ENCODE results near the gene KCTD19. TPM values are rescaled to one million over a fixed set of nuclear protein-coding genes. Genes with fewer than 3 reads are reported as not detected.

KCTD19 gene
- total RNA-seq, 1 experiment from 2014 or later = 1.1 TPM

GRCh38 chr16:67299269-67299668, 27.3 kb downstream of the KCTD19 start:
- no peak for ATAC-seq
- Mint-ChIP-seq H3K9me3 (no peaks in the 10 kb centered on the region), H3K4me1 (no peaks in the 10 kb centered on the region), H3K36me3 (no peaks in the 10 kb centered on the region), H3K27ac (no peak overlapping the region), H3K4me3 (no peak overlapping the region), H3K27me3 (ENCODE audit: low read depth) (peaks cover 27% of the 10 kb centered on the region)
- no peak for TF ChIP-seq MXD4 (CRISPR knock-in tag; IDR thresholded peaks at IDR 0.05; ENCODE audit: borderline replicate concordance)
- TF ChIP-seq OVOL2 (CRISPR knock-in tag; IDR thresholded peaks at IDR 0.05; ENCODE audit: borderline replicate concordance) = no peak
- TF ChIP-seq HMGA2 (CRISPR knock-in tag; IDR thresholded peaks at IDR 0.05) = no peak
- no peak for TF ChIP-seq FOXK1 (CRISPR knock-in tag; IDR thresholded peaks at IDR 0.05)
- no peak for TF ChIP-seq NR3C1 (CRISPR knock-in tag; conservative IDR thresholded peaks at IDR 0.05; ENCODE audit: low read depth)
- no peak for TF ChIP-seq ZNF263 (CRISPR knock-in tag; IDR thresholded peaks at IDR 0.05; ENCODE audit: low read depth)
- TF ChIP-seq FOXJ3 (CRISPR knock-in tag; IDR thresholded peaks at IDR 0.05; ENCODE audit: borderline replicate concordance) = no peak
- TF ChIP-seq CREB1 (CRISPR knock-in tag; IDR thresholded peaks at IDR 0.05) = no peak
- no peak for TF ChIP-seq SP1 (CRISPR knock-in tag; conservative IDR thresholded peaks at IDR 0.05)
- TF ChIP-seq, protein P1, sequence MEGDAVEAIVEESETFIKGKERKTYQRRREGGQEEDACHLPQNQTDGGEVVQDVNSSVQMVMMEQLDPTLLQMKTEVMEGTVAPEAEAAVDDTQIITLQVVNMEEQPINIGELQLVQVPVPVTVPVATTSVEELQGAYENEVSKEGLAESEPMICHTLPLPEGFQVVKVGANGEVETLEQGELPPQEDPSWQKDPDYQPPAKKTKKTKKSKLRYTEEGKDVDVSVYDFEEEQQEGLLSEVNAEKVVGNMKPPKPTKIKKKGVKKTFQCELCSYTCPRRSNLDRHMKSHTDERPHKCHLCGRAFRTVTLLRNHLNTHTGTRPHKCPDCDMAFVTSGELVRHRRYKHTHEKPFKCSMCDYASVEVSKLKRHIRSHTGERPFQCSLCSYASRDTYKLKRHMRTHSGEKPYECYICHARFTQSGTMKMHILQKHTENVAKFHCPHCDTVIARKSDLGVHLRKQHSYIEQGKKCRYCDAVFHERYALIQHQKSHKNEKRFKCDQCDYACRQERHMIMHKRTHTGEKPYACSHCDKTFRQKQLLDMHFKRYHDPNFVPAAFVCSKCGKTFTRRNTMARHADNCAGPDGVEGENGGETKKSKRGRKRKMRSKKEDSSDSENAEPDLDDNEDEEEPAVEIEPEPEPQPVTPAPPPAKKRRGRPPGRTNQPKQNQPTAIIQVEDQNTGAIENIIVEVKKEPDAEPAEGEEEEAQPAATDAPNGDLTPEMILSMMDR (IDR thresholded peaks at IDR 0.05) = no peak
- TF ChIP-seq FOXP4 (CRISPR knock-in tag; IDR thresholded peaks at IDR 0.05) = no peak
- no peak for TF ChIP-seq IRF2 (CRISPR knock-in tag; IDR thresholded peaks at IDR 0.05; ENCODE audit: borderline replicate concordance, low read depth)
- TF ChIP-seq TEAD1 (CRISPR knock-in tag; IDR thresholded peaks at IDR 0.05) = no peak
- TF ChIP-seq GRHL2 (CRISPR knock-in tag; IDR thresholded peaks at IDR 0.05; ENCODE audit: insufficient replicate concordance, severe bottlenecking) = no peak
- TF ChIP-seq IRF1 (CRISPR knock-in tag; IDR thresholded peaks at IDR 0.05) = no peak
- TF ChIP-seq AFF4 (CRISPR knock-in tag; IDR thresholded peaks at IDR 0.05; ENCODE audit: borderline replicate concordance) = no peak
- CTCF ChIA-PET = interaction anchor here (0.6 to 6.8 kb wide), 2 partner anchors 14 to 407 kb away, joined by 3 to 51 read pairs; no protein-coding TSS in a partner anchor
- POLR2A ChIA-PET = no interaction called here
- DNase-seq (ENCODE audit: low spot score) = no peak

GRCh38 chr16:67298277-67298676, 28.3 kb downstream of the KCTD19 start:
- no peaks in the 10 kb centered on the region for H3K36me3 Mint-ChIP-seq
- peaks cover 37% of the 10 kb centered on the region for H3K27me3 Mint-ChIP-seq (ENCODE audit: low read depth)
- no peak overlapping the region for H3K4me3 Mint-ChIP-seq
- DNase-seq (ENCODE audit: low spot score) (no peak), ATAC-seq (no peak)
- TF ChIP-seq ATF3 (CRISPR knock-in tag; conservative IDR thresholded peaks at IDR 0.05) (no peak), ZNF532 (CRISPR knock-in tag; IDR thresholded peaks at IDR 0.05; ENCODE audit: borderline replicate concordance) (no peak)
- no peaks in the 10 kb centered on the region for H3K9me3 Mint-ChIP-seq
- H3K27ac Mint-ChIP-seq = no peak overlapping the region
- ChIA-PET CTCF (interaction anchor here (1.1 to 6.8 kb wide), 2 partner anchors 13 to 101 kb away, joined by 4 to 51 read pairs; no protein-coding TSS in a partner anchor), POLR2A (no interaction called here)
- no peaks in the 10 kb centered on the region for H3K4me1 Mint-ChIP-seq

Data from WTC11 (cell line).